Keratinocyte (primary cell): Measurements from ENCODE around the gene C15orf61.

ENCODE experiments used
- EZH2 ChIP-seq: IDR thresholded peaks from one replicate; pipeline ENCODE4 v1.6.1; 2012; ENCODE audit warnings: inconsistent platforms, mild to moderate bottlenecking, low read length, moderate library complexity
- TF ChIP-seq, protein P1 (sequence below), 3 experiments: IDR thresholded peaks in 1 of 3; conservative IDR thresholded peaks in 1 of 3; optimal IDR thresholded peaks in 1 of 3; 2 replicates in 2 of 3; 3 replicates in 1 of 3; pipeline versions ENCODE3 to v1.5.1; 2011; ENCODE audit warnings: low read length in 3 of 3, mild to moderate bottlenecking in 3 of 3, moderate library complexity in 2 of 3, control low read depth in 1 of 3, inconsistent platforms in 1 of 3; ENCODE audit not compliant: insufficient read depth in 2 of 3; ENCODE audit errors: extremely low read depth in 1 of 3

DNA sequence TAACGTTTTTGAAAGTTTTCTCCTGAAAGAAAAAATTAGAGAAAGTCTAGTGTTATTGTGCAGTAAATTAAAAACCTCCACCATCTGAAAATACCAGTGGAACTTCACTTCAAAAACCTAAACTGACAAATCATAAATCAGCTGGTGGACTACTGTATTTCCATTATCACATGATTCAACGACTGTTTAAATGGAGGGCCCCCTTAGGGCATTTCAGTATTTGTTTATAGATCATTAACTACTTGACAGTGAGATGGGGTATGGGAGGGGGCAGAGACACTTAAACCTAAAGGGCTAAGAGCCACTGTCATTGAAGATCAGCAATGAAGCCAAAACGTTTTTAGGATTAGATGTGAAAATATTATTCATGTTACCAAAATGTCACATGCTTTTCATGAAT is 8.8 kb upstream of the C15orf61 start:
- TF ChIP-seq, protein P1, sequence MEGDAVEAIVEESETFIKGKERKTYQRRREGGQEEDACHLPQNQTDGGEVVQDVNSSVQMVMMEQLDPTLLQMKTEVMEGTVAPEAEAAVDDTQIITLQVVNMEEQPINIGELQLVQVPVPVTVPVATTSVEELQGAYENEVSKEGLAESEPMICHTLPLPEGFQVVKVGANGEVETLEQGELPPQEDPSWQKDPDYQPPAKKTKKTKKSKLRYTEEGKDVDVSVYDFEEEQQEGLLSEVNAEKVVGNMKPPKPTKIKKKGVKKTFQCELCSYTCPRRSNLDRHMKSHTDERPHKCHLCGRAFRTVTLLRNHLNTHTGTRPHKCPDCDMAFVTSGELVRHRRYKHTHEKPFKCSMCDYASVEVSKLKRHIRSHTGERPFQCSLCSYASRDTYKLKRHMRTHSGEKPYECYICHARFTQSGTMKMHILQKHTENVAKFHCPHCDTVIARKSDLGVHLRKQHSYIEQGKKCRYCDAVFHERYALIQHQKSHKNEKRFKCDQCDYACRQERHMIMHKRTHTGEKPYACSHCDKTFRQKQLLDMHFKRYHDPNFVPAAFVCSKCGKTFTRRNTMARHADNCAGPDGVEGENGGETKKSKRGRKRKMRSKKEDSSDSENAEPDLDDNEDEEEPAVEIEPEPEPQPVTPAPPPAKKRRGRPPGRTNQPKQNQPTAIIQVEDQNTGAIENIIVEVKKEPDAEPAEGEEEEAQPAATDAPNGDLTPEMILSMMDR (optimal IDR thresholded peaks at IDR 0.05 in 1 of 3, IDR thresholded peaks at IDR 0.05 in 1 of 3, conservative IDR thresholded peaks at IDR 0.05 in 1 of 3; ENCODE audit: extremely low read depth in 1 of 3, insufficient read depth in 2 of 3, low read length in 3 of 3): no peak
- no peak for TF ChIP-seq EZH2
